Smooth muscle cell (in vitro differentiated cells): Measurements from ENCODE around the gene HSDL2. TPM values are rescaled to one million over a fixed set of nuclear protein-coding genes. Genes with fewer than 3 reads are reported as not detected.

Experiments
- DNase-seq: peaks from one replicate; lab custom pipeline; 2025; ENCODE audit not compliant: unreplicated experiment; lab: John Stamatoyannopoulos, UW
- H2AFZ ChIP-seq: fragments of 200-600 bp; sonication (generic); 2 replicates; pipeline ENCODE4 v1.6.0; 2016; ENCODE audit warnings: antibody characterized with exemption, low read depth, mild to moderate bottlenecking
- H3F3A ChIP-seq: fragments of 200-600 bp; sonication (generic); 2 replicates; pipeline ENCODE4 v1.6.0; 2017; ENCODE audit warnings: antibody characterized with exemption, low read depth
- H3K27ac ChIP-seq: fragments of 200-600 bp; sonication (generic); 2 replicates; pipeline ENCODE4 v1.5.1; 2016; ENCODE audit warnings: low read depth, mild to moderate bottlenecking
- H3K27me3 ChIP-seq: fragments of 200-600 bp; sonication (generic); 2 replicates; pipeline ENCODE4 v1.6.1; 2016; ENCODE audit warnings: low read depth, mild to moderate bottlenecking
- H3K36me3 ChIP-seq: fragments of 200-600 bp; sonication (generic); 2 replicates; pipeline ENCODE4 v1.5.1; 2016; ENCODE audit warnings: low read depth
- H3K4me1 ChIP-seq: fragments of 200-600 bp; sonication (generic); 2 replicates; pipeline ENCODE4 v1.5.1; 2016; ENCODE audit warnings: low read depth
- H3K4me2 ChIP-seq: fragments of 200-600 bp; sonication (generic); 2 replicates; pipeline ENCODE4 v1.6.0; 2016; ENCODE audit warnings: mild to moderate bottlenecking
- H3K4me3 ChIP-seq: fragments of 200-600 bp; sonication (generic); 2 replicates; pipeline ENCODE4 v1.5.1; 2016; ENCODE audit warnings: mild to moderate bottlenecking
- H3K79me2 ChIP-seq: fragments of 200-600 bp; sonication (generic); 2 replicates; pipeline ENCODE4 v1.6.0; 2016; ENCODE audit warnings: low read depth, mild to moderate bottlenecking
- H3K9ac ChIP-seq: fragments of 200-600 bp; sonication (generic); 2 replicates; pipeline ENCODE4 v1.6.0; 2016; ENCODE audit warnings: low read depth
- H3K9me3 ChIP-seq: fragments of 200-600 bp; sonication (generic); replicated peaks from 2 replicates; pipeline ENCODE4 v1.5.1; 2016; ENCODE audit warnings: low read depth
- H4K20me1 ChIP-seq: fragments of 200-600 bp; sonication (generic); 2 replicates; pipeline ENCODE4 v1.6.0; 2016; ENCODE audit warnings: low read depth
- CTCF ChIP-seq: fragments of 200-600 bp; sonication (generic); IDR thresholded peaks from 2 replicates; pipeline ENCODE4 v1.5.1; 2017; ENCODE audit warnings: borderline replicate concordance, mild to moderate bottlenecking, antibody characterized with exemption; ENCODE audit not compliant: insufficient read depth, poor library complexity, severe bottlenecking
- WGBS: methylation state at CpG from one replicate; pipeline ENCODE4 v1.1.7; 2016; ENCODE audit warnings: low lambda C conversion rate; 5-methylcytosine and 5-hydroxymethylcytosine counted together
- polyA plus RNA-seq: library from polyadenylated mRNA; unstranded; fragments of >200 nt; fragmentation: Nextera tagmentation; extraction: Ambion mirVana; gene quantifications from 2 replicates; pipeline ENCODE4 v1.2.1, GENCODE V29; 2016
- total RNA-seq: library from RNA; depleted of rRNA; stranded (reverse); fragments of >200 nt; gene quantifications from 2 replicates; pipeline ENCODE4 v1.2.3, GENCODE V29; 2014

The HSDL2 gene
- total and polyA plus RNA-seq, 2 experiments from 2014 or later: 8.7 to 18.7 TPM

- no peaks in the 10 kb centered on the region for H3K79me2 ChIP-seq
- no peaks in the 10 kb centered on the region for H3K27me3 ChIP-seq
- H2AFZ ChIP-seq: no peak overlapping the region
- H4K20me1 ChIP-seq: peaks cover 31% of the 10 kb centered on the region
- TF ChIP-seq CTCF: no peak
- H3K4me2 ChIP-seq: peak overlapping the region; percentile 34
- H3K4me1 ChIP-seq: no peaks in the 10 kb centered on the region
- H3K9ac ChIP-seq: no peak overlapping the region
- 62% methylated on average over 3 of the region's 3 CpGs for WGBS
- no peak for DNase-seq
- H3K9me3 ChIP-seq: no peaks in the 10 kb centered on the region
- no peak overlapping the region for H3K27ac ChIP-seq
- no peak overlapping the region for H3K4me3 ChIP-seq
- no peaks in the 10 kb centered on the region for H3K36me3 ChIP-seq
- H3F3A ChIP-seq: no peaks in the 10 kb centered on the region
Measured at GRCh38 chr9:112404508-112404932, 24.6 kb downstream of the HSDL2 start.

GRCh38 chr9:112408275-112408674, 28.4 kb downstream of the HSDL2 start:
- Histone ChIP-seq H3K27ac (no peak overlapping the region), H3K4me2 (no peak overlapping the region), H3K9ac (no peak overlapping the region), H3K79me2 (no peaks in the 10 kb centered on the region), H3F3A (no peaks in the 10 kb centered on the region), H3K4me3 (no peak overlapping the region), H3K36me3 (no peaks in the 10 kb centered on the region), H3K4me1 (no peaks in the 10 kb centered on the region), H2AFZ (no peak overlapping the region), H4K20me1 (peaks cover 21% of the 10 kb centered on the region), H3K27me3 (no peaks in the 10 kb centered on the region), H3K9me3 (no peaks in the 10 kb centered on the region)
- DNase-seq: no peak
- 95% methylated on average over 3 of the region's 3 CpGs for WGBS
- no peak for TF ChIP-seq CTCF

GRCh38 chr9:112408819-112409218, 28.9 kb downstream of the HSDL2 start:
- no peak overlapping the region for H3K9ac ChIP-seq
- DNase-seq: no peak
- TF ChIP-seq CTCF: no peak
- no peaks in the 10 kb centered on the region for H3K4me1 ChIP-seq
- no peak overlapping the region for H3K4me2 ChIP-seq
- no peaks in the 10 kb centered on the region for H3K79me2 ChIP-seq
- H4K20me1 ChIP-seq: peaks cover 18% of the 10 kb centered on the region
- no peaks in the 10 kb centered on the region for H3K36me3 ChIP-seq
- H2AFZ ChIP-seq: no peak overlapping the region
- no peaks in the 10 kb centered on the region for H3K27me3 ChIP-seq
- no peaks in the 10 kb centered on the region for H3F3A ChIP-seq
- no peak overlapping the region for H3K4me3 ChIP-seq
- WGBS: 97% methylated on average over 4 of the region's 4 CpGs
- H3K9me3 ChIP-seq: no peaks in the 10 kb centered on the region
- no peak overlapping the region for H3K27ac ChIP-seq

- H3K27me3 ChIP-seq: no peaks in the 10 kb centered on the region
- no peak overlapping the region for H3K4me3 ChIP-seq
- no peak overlapping the region for H3K9ac ChIP-seq
- H3K27ac ChIP-seq: no peak overlapping the region
- 96% methylated on average over 4 of the region's 4 CpGs for WGBS
- no peak overlapping the region for H2AFZ ChIP-seq
- no peak overlapping the region for H3K4me2 ChIP-seq
- peaks cover 9% of the 10 kb centered on the region for H4K20me1 ChIP-seq
- H3K79me2 ChIP-seq: no peaks in the 10 kb centered on the region
- TF ChIP-seq CTCF: no peak
- H3K36me3 ChIP-seq: no peaks in the 10 kb centered on the region
- H3F3A ChIP-seq: no peaks in the 10 kb centered on the region
- no peak for DNase-seq
- H3K4me1 ChIP-seq: no peaks in the 10 kb centered on the region
- no peaks in the 10 kb centered on the region for H3K9me3 ChIP-seq
Measured at GRCh38 chr9:112409758-112410157, 29.9 kb downstream of the HSDL2 start.
